KMS-11 (cell line): ENCODE data around the gene AGXT2.

Source experiments
- H2AFZ ChIP-seq: fragments of 200-600 bp; sonication (generic); 2 replicates; pipeline ENCODE4 v1.6.1; 2016; ENCODE audit warnings: antibody characterized with exemption, mixed run types, low read depth
- H3K27ac ChIP-seq: fragments of 200-600 bp; sonication (generic); 2 replicates; pipeline ENCODE4 v1.6.1; 2016; ENCODE audit warnings: mild to moderate bottlenecking, mixed run types
- H3K27me3 ChIP-seq: fragments of 200-600 bp; sonication (generic); 2 replicates; pipeline ENCODE4 v1.6.1; 2017; ENCODE audit warnings: mild to moderate bottlenecking, low read depth, mixed run types, moderate library complexity; ENCODE audit not compliant: insufficient read depth
- H3K36me3 ChIP-seq: fragments of 200-600 bp; sonication (generic); 2 replicates; pipeline ENCODE4 v1.6.1; 2017; ENCODE audit warnings: mild to moderate bottlenecking, mixed run types; ENCODE audit not compliant: insufficient read depth
- H3K4me1 ChIP-seq: fragments of 200-600 bp; sonication (generic); 2 replicates; pipeline ENCODE4 v1.6.1; 2016; ENCODE audit warnings: mild to moderate bottlenecking, low read depth, mixed run types; ENCODE audit not compliant: poor library complexity, severe bottlenecking
- H3K4me2 ChIP-seq: fragments of 200-600 bp; sonication (generic); 2 replicates; pipeline ENCODE4 v1.7.0; 2016; ENCODE audit warnings: mild to moderate bottlenecking, mixed run types
- H3K4me3 ChIP-seq: fragments of 200-600 bp; sonication (generic); IDR thresholded peaks from 2 replicates; pipeline ENCODE4 v1.6.1; 2017; ENCODE audit warnings: low read depth, low read length, mixed read lengths; ENCODE audit not compliant: insufficient read depth
- H3K79me2 ChIP-seq: fragments of 200-600 bp; sonication (generic); 2 replicates; pipeline ENCODE4 v1.6.1; 2016; ENCODE audit warnings: low read depth, mixed run types; ENCODE audit not compliant: insufficient read depth
- H3K9ac ChIP-seq: fragments of 200-600 bp; sonication (generic); 2 replicates; pipeline ENCODE4 v1.6.1; 2016; ENCODE audit warnings: mild to moderate bottlenecking, mixed run types
- H4K20me1 ChIP-seq: fragments of 200-600 bp; sonication (generic); 2 replicates; pipeline ENCODE4 v1.6.1; 2016; ENCODE audit warnings: mild to moderate bottlenecking, mixed run types; ENCODE audit not compliant: insufficient read depth
- CTCF ChIP-seq: fragments of 200-600 bp; sonication (generic); conservative IDR thresholded peaks from 2 replicates; pipeline ENCODE4 v1.6.1; 2017; ENCODE audit warnings: low read depth, mild to moderate bottlenecking, antibody characterized with exemption, low read length, moderate library complexity, mixed read lengths

AGXT2 gene

GRCh38 chr5:35012365-35012764 lies 35.4 kb downstream of the AGXT2 start:
- no peak overlapping the region for H2AFZ ChIP-seq
- no peaks in the 10 kb centered on the region for H3K36me3 ChIP-seq
- no peak for TF ChIP-seq CTCF
- no peaks in the 10 kb centered on the region for H4K20me1 ChIP-seq
- peaks cover 2% of the 10 kb centered on the region for H3K4me1 ChIP-seq
- no peaks in the 10 kb centered on the region for H3K27me3 ChIP-seq
- no peak overlapping the region for H3K4me3 ChIP-seq
- H3K79me2 ChIP-seq, result no peaks in the 10 kb centered on the region
- H3K4me2 ChIP-seq, result no peak overlapping the region
- H3K9ac ChIP-seq, result no peak overlapping the region
- H3K27ac ChIP-seq, result no peak overlapping the region

GRCh38 chr5:35010676-35011075 lies 37.1 kb downstream of the AGXT2 start:
- no peaks in the 10 kb centered on the region for H3K27me3 ChIP-seq
- TF ChIP-seq CTCF, result no peak
- H3K4me1 ChIP-seq, result no peaks in the 10 kb centered on the region
- no peak overlapping the region for H3K27ac ChIP-seq
- no peaks in the 10 kb centered on the region for H3K36me3 ChIP-seq
- no peak overlapping the region for H3K9ac ChIP-seq
- H4K20me1 ChIP-seq, result no peaks in the 10 kb centered on the region
- H3K4me3 ChIP-seq, result no peak overlapping the region
- H3K79me2 ChIP-seq, result no peaks in the 10 kb centered on the region
- no peak overlapping the region for H2AFZ ChIP-seq
- H3K4me2 ChIP-seq, result no peak overlapping the region

- H2AFZ ChIP-seq, result no peak overlapping the region
These were observed 38.1 kb downstream of the AGXT2 start for GRCh38 chr5:35009657-35010056.

GRCh38 chr5:35009019-35009418 lies 38.7 kb downstream of the AGXT2 start:
- H3K36me3 ChIP-seq, result no peaks in the 10 kb centered on the region
- no peak for TF ChIP-seq CTCF
- H3K4me2 ChIP-seq, result no peak overlapping the region
- no peaks in the 10 kb centered on the region for H3K27me3 ChIP-seq
- no peaks in the 10 kb centered on the region for H3K79me2 ChIP-seq
- H3K4me3 ChIP-seq, result no peak overlapping the region
- no peaks in the 10 kb centered on the region for H4K20me1 ChIP-seq
- no peak overlapping the region for H3K9ac ChIP-seq
- H3K27ac ChIP-seq, result no peak overlapping the region
- H3K4me1 ChIP-seq, result no peaks in the 10 kb centered on the region
- no peak overlapping the region for H2AFZ ChIP-seq

More at GRCh38 chr5:35009657-35010056, 38.1 kb downstream of the AGXT2 start:
- Histone ChIP-seq H4K20me1 (no peaks in the 10 kb centered on the region), H3K9ac (no peak overlapping the region), H3K79me2 (no peaks in the 10 kb centered on the region), H3K4me1 (no peaks in the 10 kb centered on the region), H3K4me2 (no peak overlapping the region), H3K27ac (no peak overlapping the region), H3K4me3 (no peak overlapping the region), H3K36me3 (no peaks in the 10 kb centered on the region), H3K27me3 (no peaks in the 10 kb centered on the region)
- no peak for TF ChIP-seq CTCF

GRCh38 chr5:35004771-35005170 lies 43.0 kb downstream of the AGXT2 start:
- Histone ChIP-seq H4K20me1 (no peaks in the 10 kb centered on the region), H3K27ac (no peak overlapping the region), H3K4me2 (no peak overlapping the region), H3K27me3 (no peaks in the 10 kb centered on the region), H3K4me3 (no peak overlapping the region), H2AFZ (no peak overlapping the region), H3K4me1 (peaks cover 12% of the 10 kb centered on the region), H3K36me3 (no peaks in the 10 kb centered on the region), H3K9ac (no peak overlapping the region), H3K79me2 (no peaks in the 10 kb centered on the region)
- TF ChIP-seq CTCF, result no peak
